B cell (primary cell): Measurements from ENCODE around the gene SREK1. TPM values are rescaled to one million over a fixed set of nuclear protein-coding genes. Genes with fewer than 3 reads are reported as not detected.

ENCODE experiments used
- ATAC-seq: fragments of 200-7000 bp; cut with Tn5 transposase; one replicate; pipeline ENCODE4 v1.10.0; 2021; ENCODE audit warnings: low read depth, mild to moderate bottlenecking, moderate number of reproducible peaks, moderate library complexity
- CTCF ChIA-PET: fragments of 350-600 bp; sonication (Branson Sonifier 250); formaldehyde crosslinking; loops from one replicate; lab custom pipeline; 2021; ENCODE audit warnings: antibody characterized with exemption, inconsistent platforms; lab: Charles Lee
- POLR2A ChIA-PET: fragments of 350-600 bp; sonication (Branson Sonifier 250); formaldehyde crosslinking; loops from one replicate; lab custom pipeline; 2021; ENCODE audit warnings: antibody characterized with exemption; lab: Charles Lee
- DNase-seq: peaks from one replicate; pipeline ENCODE4 v3.0.0; 2013
- H2AFZ ChIP-seq: 2 replicates; pipeline ENCODE4 v1.6.1; 2012; ENCODE audit warnings: mild to moderate bottlenecking, low read depth, low read length; ENCODE audit not compliant: insufficient read depth, poor library complexity, severe bottlenecking
- H3K27ac ChIP-seq, 2 donors: 1 replicate in 1 of 2; 2 replicates in 1 of 2; pipeline ENCODE4 v1.5.1; 2012 to 2013; ENCODE audit warnings: low read length in 2 of 2, mild to moderate bottlenecking in 2 of 2, moderate library complexity in 1 of 2
- H3K27me3 ChIP-seq, 4 experiments: fragments of 200-600 bp in 1 of 4; sonication (generic) in 1 of 4; replicated peaks in 1 of 4; 1 replicate in 2 of 4; 2 replicates in 2 of 4; pipeline versions ENCODE4 v1.6.1 to v1.7.0; 2013 to 2016; ENCODE audit warnings: low read length in 3 of 4, mild to moderate bottlenecking in 2 of 4, mixed read lengths in 1 of 4, moderate library complexity in 1 of 4; ENCODE audit not compliant: insufficient read depth in 4 of 4, control insufficient read depth in 3 of 4; ENCODE audit errors: control extremely low read depth in 1 of 4
- H3K36me3 ChIP-seq, 2 experiments: replicated peaks in 1 of 2; 1 replicate in 1 of 2; 2 replicates in 1 of 2; pipeline versions ENCODE4 v1.6.1 to v1.7.1; 2013; ENCODE audit warnings: low read length in 1 of 2; ENCODE audit not compliant: insufficient read depth in 2 of 2, control insufficient read depth in 1 of 2; ENCODE audit errors: control extremely low read depth in 1 of 2, extremely low read depth in 1 of 2
- H3K4me1 ChIP-seq, 2 donors: fragments of 200-600 bp in 1 of 2; sonication (generic) in 1 of 2; 1 replicate in 1 of 2; 2 replicates in 1 of 2; pipeline versions ENCODE4 v1.5.1 to v1.6.1; 2013 to 2017; ENCODE audit warnings: low read length in 2 of 2; ENCODE audit not compliant: control insufficient read depth in 2 of 2, insufficient read depth in 2 of 2
- H3K4me2 ChIP-seq: replicated peaks from 2 replicates; pipeline ENCODE3; 2012; ENCODE audit warnings: mild to moderate bottlenecking, low read depth, low read length; ENCODE audit not compliant: poor library complexity, severe bottlenecking
- H3K4me3 ChIP-seq, 5 experiments: fragments of 200-600 bp in 1 of 5; sonication (generic) in 1 of 5; 1 replicate in 3 of 5; 2 replicates in 2 of 5; pipeline versions ENCODE4 v1.5.1 to v1.7.0; 2011 to 2016; ENCODE audit warnings: low read length in 4 of 5, mild to moderate bottlenecking in 4 of 5, low read depth in 2 of 5, control low read depth in 1 of 5, moderate library complexity in 1 of 5; ENCODE audit not compliant: insufficient read depth in 1 of 5; ENCODE audit errors: control extremely low read depth in 1 of 5, extremely low read depth in 1 of 5
- H3K79me2 ChIP-seq: fragments of 200-600 bp; sonication (generic); one replicate; pipeline ENCODE4 v1.6.0; 2016; ENCODE audit warnings: low read length; ENCODE audit not compliant: control insufficient read depth, insufficient read depth
- H3K9ac ChIP-seq: fragments of 200-600 bp; sonication (generic); 2 replicates; pipeline ENCODE4 v1.6.1; 2017; ENCODE audit warnings: mild to moderate bottlenecking, low read length, moderate library complexity
- H3K9me3 ChIP-seq, 3 donors: one replicate each; pipeline versions ENCODE4 v1.6.1 to v1.7.1; 2013; ENCODE audit warnings: low read length in 2 of 3; ENCODE audit not compliant: control insufficient read depth in 2 of 3, insufficient read depth in 1 of 3; ENCODE audit errors: control extremely low read depth in 1 of 3
- H4K20me1 ChIP-seq: 2 replicates; pipeline ENCODE4 v1.6.0; 2012; ENCODE audit warnings: mild to moderate bottlenecking, low read length; ENCODE audit not compliant: insufficient read depth, control insufficient read depth, poor library complexity, severe bottlenecking
- H3K27ac Mint-ChIP-seq: one replicate; pipeline ENCODE4 v1.8.0; 2021; ENCODE audit warnings: mixed read lengths
- H3K27me3 Mint-ChIP-seq: one replicate; pipeline ENCODE4 v1.8.0; 2021; ENCODE audit warnings: mixed read lengths
- H3K4me1 Mint-ChIP-seq: one replicate; pipeline ENCODE4 v1.8.0; 2021; ENCODE audit warnings: mixed read lengths
- H3K4me3 Mint-ChIP-seq: one replicate; pipeline ENCODE4 v1.8.0; 2021; ENCODE audit warnings: mixed read lengths
- H3K9me3 Mint-ChIP-seq: one replicate; pipeline ENCODE4 v1.8.0; 2022; ENCODE audit warnings: mixed read lengths; ENCODE audit not compliant: insufficient read depth
- CTCF ChIP-seq: fragments of 200-600 bp; IDR thresholded peaks from one replicate; pipeline ENCODE4 v1.8.0; 2022; ENCODE audit warnings: antibody characterized with exemption, mild to moderate bottlenecking
- EZH2 ChIP-seq: IDR thresholded peaks from 2 replicates; pipeline ENCODE4 v1.6.1; 2012; ENCODE audit warnings: borderline replicate concordance, low read depth, mild to moderate bottlenecking, moderate library complexity, low read length; ENCODE audit not compliant: insufficient read depth, poor library complexity, severe bottlenecking
- WGBS: methylation state at CpG from one replicate; pipeline ENCODE4 v1.1.5; 2013; ENCODE audit warnings: missing lambda C conversion rate; ENCODE audit not compliant: insufficient coverage; 5-methylcytosine and 5-hydroxymethylcytosine counted together
- intact Hi-C: fragments of 100-400 bp; cut with micrococcal nuclease; formaldehyde crosslinking; loops from one replicate; pipeline ENCODE4 v1.10.0; 2022
- polyA plus RNA-seq: library from polyadenylated mRNA; depleted of rRNA; stranded (reverse); fragments of >200 nt; gene quantifications from 2 replicates; pipeline ENCODE4 v1.2.3, GENCODE V29; 2012
- total RNA-seq, 2 donors: library from RNA; stranded (reverse); fragments of 120-200 nt in 1 of 2; gene quantifications; 1 replicate in 1 of 2; 2 replicates in 1 of 2; pipeline versions ENCODE4 v1.2.3 to v1.2.4, GENCODE V29; 2013 to 2022

SREK1 gene
- total and polyA plus RNA-seq, 2 donors (not counting 1 experiment from before 2014, with no cell fraction given), result 24.1 to 117 TPM

- Histone ChIP-seq H3K4me1 (no peaks in the 10 kb centered on the region), H3K27ac (no peak overlapping the region), H3K36me3 (no peaks in the 10 kb centered on the region), H3K79me2 (no peaks in the 10 kb centered on the region), H3K9ac (no peak overlapping the region), H3K27me3 (no peaks in the 10 kb centered on the region), H3K9me3 (peaks cover 0 to 6% (median 6%) of the 10 kb centered on the region in 3 donors), H3K4me3 (no peak overlapping the region), H3K4me2 (no peak overlapping the region), H4K20me1 (no peaks in the 10 kb centered on the region), H2AFZ (no peak overlapping the region)
- Mint-ChIP-seq H3K9me3 (peaks cover 19% of the 10 kb centered on the region), H3K27me3 (no peaks in the 10 kb centered on the region), H3K27ac (no peak overlapping the region), H3K4me3 (no peak overlapping the region), H3K4me1 (no peaks in the 10 kb centered on the region)
- ATAC-seq (no peak), DNase-seq (no peak)
- POLR2A ChIA-PET, result no interaction called here
- intact Hi-C loops, result no loop called here
- CTCF ChIA-PET, result no interaction called here
- TF ChIP-seq CTCF, result no peak
- TF ChIP-seq EZH2, result no peak
- WGBS, result 100% methylated on average over 2 of the region's 2 CpGs
Observed at GRCh38 chr5:66113160-66113559, 30.9 kb upstream of the SREK1 start.

GRCh38 chr5:66118304-66118703, 25.8 kb upstream of the SREK1 start:
- H2AFZ ChIP-seq, result no peak overlapping the region
- H3K4me3 ChIP-seq, result no peak overlapping the region
- Mint-ChIP-seq H3K27me3 (peaks cover 5% of the 10 kb centered on the region), H3K27ac (no peak overlapping the region), H3K4me1 (no peaks in the 10 kb centered on the region), H3K4me3 (no peak overlapping the region), H3K9me3 (peaks cover 5% of the 10 kb centered on the region)
- ATAC-seq, result no peak
- H3K27ac ChIP-seq, result no peak overlapping the region
- H3K9me3 ChIP-seq, result peaks cover 0 to 4% (median 0%) of the 10 kb centered on the region in 3 donors
- WGBS, result 96% methylated on average over 3 of the region's 4 CpGs
- no peak for TF ChIP-seq CTCF
- no peak for TF ChIP-seq EZH2
- H3K4me1 ChIP-seq, result no peaks in the 10 kb centered on the region
- ChIA-PET POLR2A (no interaction called here), CTCF (no interaction called here)
- no peak overlapping the region for H3K4me2 ChIP-seq
- intact Hi-C loops, result no loop called here
- no peaks in the 10 kb centered on the region for H4K20me1 ChIP-seq
- H3K27me3 ChIP-seq, result no peaks in the 10 kb centered on the region
- no peaks in the 10 kb centered on the region for H3K36me3 ChIP-seq
- no peak overlapping the region for H3K9ac ChIP-seq
- no peaks in the 10 kb centered on the region for H3K79me2 ChIP-seq
- DNase-seq, result no peak
